ENCODE results near the gene FBXO8. TPM values are rescaled to one million over a fixed set of nuclear protein-coding genes. Genes with fewer than 3 reads are reported as not detected.
A peak's percentile ranks its signal among the peaks of the same experiment; 100 is the strongest.

The FBXO8 gene
- total and polyA plus RNA-seq, 11 donors: 14.3 to 38.5 (median 25.9) TPM

GRCh38 chr4:174316954-174317353 is 33.5 kb upstream of the FBXO8 start:
- Histone ChIP-seq H3K27me3 (no peaks in the 10 kb centered on the region), H3K4me1 (no peaks in the 10 kb centered on the region), H3K9me3 (no peaks in the 10 kb centered on the region), H3K27ac (no peak overlapping the region), H3K4me3 (no peak overlapping the region), H3K36me3 (peaks cover 0 to 69% (median 24%) of the 10 kb centered on the region in 9 donors)
- intact Hi-C loops (cut with DNase I): loop anchor here in 7 of 10 donors (5.0 to 10.0 kb wide), 4 partner anchors 92 to 812 kb away; no protein-coding TSS in a partner anchor
- no peak for ATAC-seq
- DNase-seq: no peak
- TF ChIP-seq CTCF (IDR thresholded peaks at IDR 0.05): no peak
- TF ChIP-seq POLR2A (IDR thresholded peaks at IDR 0.05): no peak
- 61 to 80% (median 64%) methylated on average over 2 of the region's 2 CpGs for WGBS, 4 donors

- WGBS, 4 donors: 90 to 94% (median 93%) methylated on average over 1 of the region's 1 CpG
- Histone ChIP-seq H3K4me1 (no peaks in the 10 kb centered on the region), H3K9me3 (no peaks in the 10 kb centered on the region), H3K36me3 (peaks cover 0 to 73% (median 28%) of the 10 kb centered on the region in 9 donors), H3K27ac (no peak overlapping the region), H3K27me3 (no peaks in the 10 kb centered on the region), H3K4me3 (no peak overlapping the region)
- TF ChIP-seq CTCF (IDR thresholded peaks at IDR 0.05) (no peak), POLR2A (IDR thresholded peaks at IDR 0.05) (no peak)
- no peak for ATAC-seq
- intact Hi-C loops (cut with DNase I): loop anchor here in 7 of 10 donors (5.0 to 10.0 kb wide), 4 partner anchors 92 to 812 kb away; no protein-coding TSS in a partner anchor
- no peak for DNase-seq
These were observed 33.1 kb upstream of the FBXO8 start for GRCh38 chr4:174316546-174316945.

GRCh38 chr4:174314770-174315169 is 31.3 kb upstream of the FBXO8 start:
- H3K27ac ChIP-seq: no peak overlapping the region
- H3K27me3 ChIP-seq: no peaks in the 10 kb centered on the region
- peaks cover 0 to 85% (median 45%) of the 10 kb centered on the region in 9 donors for H3K36me3 ChIP-seq
- no peaks in the 10 kb centered on the region for H3K9me3 ChIP-seq
- no peak for ATAC-seq
- intact Hi-C loops (cut with DNase I): loop anchor here in 7 of 10 donors (5.0 to 10.0 kb wide), 5 partner anchors 90 to 822 kb away; no protein-coding TSS in a partner anchor
- 71 to 88% (median 76%) methylated on average over 3 of the region's 3 CpGs for WGBS, 4 donors
- DNase-seq: no peak
- H3K4me3 ChIP-seq: no peak overlapping the region
- no peak for TF ChIP-seq POLR2A (IDR thresholded peaks at IDR 0.05)
- H3K4me1 ChIP-seq: no peaks in the 10 kb centered on the region

- Histone ChIP-seq H3K4me3 (no peak overlapping the region), H3K27me3 (no peaks in the 10 kb centered on the region), H3K36me3 (peaks cover 0 to 85% (median 50%) of the 10 kb centered on the region in 9 donors), H3K4me1 (no peaks in the 10 kb centered on the region), H3K9me3 (no peaks in the 10 kb centered on the region), H3K27ac (no peak overlapping the region)
- TF ChIP-seq CTCF (IDR thresholded peaks at IDR 0.05): no peak
- no peak for TF ChIP-seq POLR2A (IDR thresholded peaks at IDR 0.05)
- intact Hi-C loops (cut with DNase I): loop anchor here in 4 of 10 donors (5.0 to 10.0 kb wide), 3 partner anchors 89 to 822 kb away; no protein-coding TSS in a partner anchor
- WGBS, 4 donors: 83 to 93% (median 87%) methylated on average over 3 of the region's 3 CpGs
- no peak for DNase-seq
- peak in 2 of 4 donors; percentile 42 to 61 for ATAC-seq
These were observed 30.8 kb upstream of the FBXO8 start for GRCh38 chr4:174314274-174314673.

GRCh38 chr4:174312993-174313392 is 29.5 kb upstream of the FBXO8 start:
- WGBS, 4 donors: 94 to 97% (median 95%) methylated on average over 3 of the region's 3 CpGs
- TF ChIP-seq CTCF (IDR thresholded peaks at IDR 0.05): no peak
- no peak for TF ChIP-seq POLR2A (IDR thresholded peaks at IDR 0.05)
- no peak for DNase-seq
- Histone ChIP-seq H3K4me1 (no peaks in the 10 kb centered on the region), H3K36me3 (peaks cover 0 to 86% (median 60%) of the 10 kb centered on the region in 9 donors), H3K9me3 (no peaks in the 10 kb centered on the region), H3K4me3 (no peak overlapping the region), H3K27ac (no peak overlapping the region), H3K27me3 (no peaks in the 10 kb centered on the region)
- intact Hi-C loops (cut with DNase I): loop anchor here in 4 of 10 donors (5.0 to 10.0 kb wide), 3 partner anchors 88 to 821 kb away; no protein-coding TSS in a partner anchor
- no peak for ATAC-seq
